Smooth muscle cell (in vitro differentiated cells): ENCODE measurements around the gene HSD17B3. TPM values are rescaled to one million over a fixed set of nuclear protein-coding genes. Genes with fewer than 3 reads are reported as not detected.

Experiments used
- DNase-seq: peaks from one replicate; lab custom pipeline; 2025; ENCODE audit not compliant: unreplicated experiment; lab: John Stamatoyannopoulos, UW
- H2AFZ ChIP-seq: fragments of 200-600 bp; sonication (generic); 2 replicates; pipeline ENCODE4 v1.6.0; 2016; ENCODE audit warnings: antibody characterized with exemption, low read depth, mild to moderate bottlenecking
- H3F3A ChIP-seq: fragments of 200-600 bp; sonication (generic); 2 replicates; pipeline ENCODE4 v1.6.0; 2017; ENCODE audit warnings: antibody characterized with exemption, low read depth
- H3K27ac ChIP-seq: fragments of 200-600 bp; sonication (generic); 2 replicates; pipeline ENCODE4 v1.5.1; 2016; ENCODE audit warnings: low read depth, mild to moderate bottlenecking
- H3K27me3 ChIP-seq: fragments of 200-600 bp; sonication (generic); 2 replicates; pipeline ENCODE4 v1.6.1; 2016; ENCODE audit warnings: low read depth, mild to moderate bottlenecking
- H3K36me3 ChIP-seq: fragments of 200-600 bp; sonication (generic); 2 replicates; pipeline ENCODE4 v1.5.1; 2016; ENCODE audit warnings: low read depth
- H3K4me1 ChIP-seq: fragments of 200-600 bp; sonication (generic); 2 replicates; pipeline ENCODE4 v1.5.1; 2016; ENCODE audit warnings: low read depth
- H3K4me2 ChIP-seq: fragments of 200-600 bp; sonication (generic); 2 replicates; pipeline ENCODE4 v1.6.0; 2016; ENCODE audit warnings: mild to moderate bottlenecking
- H3K4me3 ChIP-seq: fragments of 200-600 bp; sonication (generic); 2 replicates; pipeline ENCODE4 v1.5.1; 2016; ENCODE audit warnings: mild to moderate bottlenecking
- H3K79me2 ChIP-seq: fragments of 200-600 bp; sonication (generic); 2 replicates; pipeline ENCODE4 v1.6.0; 2016; ENCODE audit warnings: low read depth, mild to moderate bottlenecking
- H3K9ac ChIP-seq: fragments of 200-600 bp; sonication (generic); 2 replicates; pipeline ENCODE4 v1.6.0; 2016; ENCODE audit warnings: low read depth
- H3K9me3 ChIP-seq: fragments of 200-600 bp; sonication (generic); replicated peaks from 2 replicates; pipeline ENCODE4 v1.5.1; 2016; ENCODE audit warnings: low read depth
- H4K20me1 ChIP-seq: fragments of 200-600 bp; sonication (generic); 2 replicates; pipeline ENCODE4 v1.6.0; 2016; ENCODE audit warnings: low read depth
- CTCF ChIP-seq: fragments of 200-600 bp; sonication (generic); IDR thresholded peaks from 2 replicates; pipeline ENCODE4 v1.5.1; 2017; ENCODE audit warnings: borderline replicate concordance, mild to moderate bottlenecking, antibody characterized with exemption; ENCODE audit not compliant: insufficient read depth, poor library complexity, severe bottlenecking
- WGBS: methylation state at CpG from one replicate; pipeline ENCODE4 v1.1.7; 2016; ENCODE audit warnings: low lambda C conversion rate; 5-methylcytosine and 5-hydroxymethylcytosine counted together
- polyA plus RNA-seq: library from polyadenylated mRNA; unstranded; fragments of >200 nt; fragmentation: Nextera tagmentation; extraction: Ambion mirVana; gene quantifications from 2 replicates; pipeline ENCODE4 v1.2.1, GENCODE V29; 2016
- total RNA-seq: library from RNA; depleted of rRNA; stranded (reverse); fragments of >200 nt; gene quantifications from 2 replicates; pipeline ENCODE4 v1.2.3, GENCODE V29; 2014

The HSD17B3 gene
- total and polyA plus RNA-seq, 2 experiments from 2014 or later: 0.31 to 0.40 TPM

DNA sequence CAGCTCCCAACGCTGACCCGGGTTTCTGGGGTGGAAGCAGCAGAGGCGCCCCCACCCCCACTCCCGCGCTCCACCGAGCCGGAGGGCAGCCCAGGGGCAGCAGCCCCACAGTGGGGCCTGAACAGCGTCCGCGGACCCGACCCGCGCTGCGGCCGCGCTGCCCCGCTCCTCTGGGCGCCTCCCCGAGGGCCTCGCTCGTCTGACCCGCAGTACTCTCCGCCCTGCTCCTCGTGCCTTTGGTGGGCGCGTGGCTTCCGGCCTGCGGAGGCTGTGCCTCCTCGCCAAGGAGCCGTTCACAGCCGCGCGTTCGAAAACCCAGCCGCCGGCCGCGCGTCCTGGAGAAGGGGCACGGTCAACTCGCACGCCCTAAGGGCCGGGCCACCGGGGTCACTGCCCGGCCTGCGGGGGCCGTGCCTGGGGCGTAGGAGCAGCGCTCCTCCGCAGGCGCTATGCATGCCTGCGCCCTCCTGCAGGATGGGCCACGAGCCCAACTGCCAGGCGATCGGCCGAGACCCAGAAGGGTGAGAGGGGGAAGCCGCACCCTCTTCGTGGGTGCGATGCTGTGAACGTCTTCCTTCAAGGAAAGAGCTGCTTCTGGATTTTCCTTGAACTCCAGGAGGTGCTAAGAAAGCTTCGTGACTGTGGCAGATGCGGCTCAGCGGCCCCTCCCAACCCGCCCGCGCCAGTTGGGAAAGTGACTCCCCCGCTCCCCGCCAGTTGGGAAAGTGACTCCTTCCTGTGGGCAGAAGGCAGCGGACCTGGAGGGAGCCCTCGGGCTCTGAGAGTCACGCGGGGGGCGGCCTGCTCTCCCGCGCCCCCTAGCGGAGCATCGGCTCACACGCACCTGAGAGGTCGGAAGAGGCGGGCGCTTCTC lies 82.7 kb downstream of the HSD17B3 start:
- H2AFZ ChIP-seq: no peak overlapping the region
- H3K4me2 ChIP-seq: no peak overlapping the region
- no peak overlapping the region for H3K9ac ChIP-seq
- 59% methylated on average over 51 of the region's 81 CpGs for WGBS
- H3K9me3 ChIP-seq: no peaks in the 10 kb centered on the region
- no peak overlapping the region for H3K27ac ChIP-seq
- no peak overlapping the region for H3K4me3 ChIP-seq
- DNase-seq: no peak
- peak; percentile 66 for TF ChIP-seq CTCF
- H3K4me1 ChIP-seq: peaks cover 8% of the 10 kb centered on the region
- peaks cover 6% of the 10 kb centered on the region for H3F3A ChIP-seq
- H4K20me1 ChIP-seq: no peaks in the 10 kb centered on the region
- no peaks in the 10 kb centered on the region for H3K36me3 ChIP-seq
- H3K27me3 ChIP-seq: no peaks in the 10 kb centered on the region
- H3K79me2 ChIP-seq: no peaks in the 10 kb centered on the region

GRCh38 chr9:96217754-96218693 lies 84.0 kb downstream of the HSD17B3 start:
- H3K4me1 ChIP-seq: peaks cover 8% of the 10 kb centered on the region
- WGBS: 4% methylated on average over 36 of the region's 43 CpGs
- H3K4me3 ChIP-seq: peak overlapping the region; percentile 41
- peak; percentile 81 for DNase-seq
- H3K9me3 ChIP-seq: no peaks in the 10 kb centered on the region
- H3K27ac ChIP-seq: no peak overlapping the region
- peak overlapping the region; percentile 9 for H2AFZ ChIP-seq
- peak; percentile 90 for TF ChIP-seq CTCF
- H3F3A ChIP-seq: peaks cover 6% of the 10 kb centered on the region
- no peaks in the 10 kb centered on the region for H3K36me3 ChIP-seq
- no peaks in the 10 kb centered on the region for H4K20me1 ChIP-seq
- H3K27me3 ChIP-seq: no peaks in the 10 kb centered on the region
- no peaks in the 10 kb centered on the region for H3K79me2 ChIP-seq
- H3K4me2 ChIP-seq: peak overlapping the region; percentile 81
- H3K9ac ChIP-seq: no peak overlapping the region

- no peaks in the 10 kb centered on the region for H3K27me3 ChIP-seq
- H3K36me3 ChIP-seq: no peaks in the 10 kb centered on the region
- TF ChIP-seq CTCF: no peak
- H2AFZ ChIP-seq: no peak overlapping the region
- no peaks in the 10 kb centered on the region for H3K79me2 ChIP-seq
- peak overlapping the region; percentile 41 for H3K4me3 ChIP-seq
- H3K4me2 ChIP-seq: peak overlapping the region; percentile 81
- peaks cover 6% of the 10 kb centered on the region for H3F3A ChIP-seq
- no peaks in the 10 kb centered on the region for H3K9me3 ChIP-seq
- H3K9ac ChIP-seq: no peak overlapping the region
- peak; percentile 52 for DNase-seq
- H3K4me1 ChIP-seq: peaks cover 8% of the 10 kb centered on the region
- no peaks in the 10 kb centered on the region for H4K20me1 ChIP-seq
- peak overlapping the region; percentile 25 for H3K27ac ChIP-seq
- 5% methylated on average over 11 of the region's 11 CpGs for WGBS
Measured at GRCh38 chr9:96217294-96217707, 84.7 kb downstream of the HSD17B3 start.
